Liver (tissue), 9 donors: Measurements from ENCODE around the gene ICAM5. TPM values are rescaled to one million over a fixed set of nuclear protein-coding genes. Genes with fewer than 3 reads are reported as not detected.
"Not testable (repeated sequence)": the region's sequence is repeated elsewhere in the genome, so short reads cannot be mapped to it uniquely, and the experiment has no call there.

Experiments
- DNase-seq: peaks from one replicate; pipeline ENCODE4 v3.0.0-alpha.2; 2017; ENCODE audit warnings: low spot score
- H3K27ac ChIP-seq, 2 donors: one replicate each; pipeline ENCODE4 v1.7.0; 2013; ENCODE audit warnings: inconsistent platforms in 2 of 2, low read length in 2 of 2, control low read depth in 1 of 2, low read depth in 1 of 2, mild to moderate bottlenecking in 1 of 2
- H3K27me3 ChIP-seq, 4 donors: one replicate each; pipeline versions ENCODE4 v1.6.1 to v1.7.0; 2013; ENCODE audit warnings: low read length in 3 of 4, inconsistent platforms in 1 of 4, mild to moderate bottlenecking in 1 of 4, moderate library complexity in 1 of 4; ENCODE audit not compliant: control insufficient read depth in 4 of 4, insufficient read depth in 4 of 4
- H3K36me3 ChIP-seq, 4 donors: one replicate each; pipeline versions ENCODE4 v1.6.1 to v1.7.0; 2013; ENCODE audit warnings: low read length in 3 of 4, mild to moderate bottlenecking in 3 of 4, low read depth in 1 of 4, moderate library complexity in 1 of 4; ENCODE audit not compliant: control insufficient read depth in 4 of 4, insufficient read depth in 3 of 4
- H3K4me1 ChIP-seq, 4 donors: one replicate each; pipeline versions ENCODE4 v1.6.1 to v1.7.0; 2013; ENCODE audit warnings: low read length in 3 of 4, mild to moderate bottlenecking in 3 of 4, moderate library complexity in 1 of 4; ENCODE audit not compliant: control insufficient read depth in 4 of 4, insufficient read depth in 4 of 4
- H3K4me3 ChIP-seq, 3 donors: one replicate each; pipeline versions ENCODE4 v1.6.1 to v1.7.0; 2013; ENCODE audit warnings: low read length in 3 of 3, control low read depth in 1 of 3, low read depth in 1 of 3, mild to moderate bottlenecking in 1 of 3
- H3K9ac ChIP-seq, 2 donors: one replicate each; pipeline ENCODE4 v1.7.0; 2013; ENCODE audit warnings: low read length in 2 of 2, mild to moderate bottlenecking in 2 of 2, moderate library complexity in 2 of 2, control low read depth in 1 of 2, low read depth in 1 of 2
- H3K9me3 ChIP-seq, 4 donors: one replicate each; pipeline versions ENCODE4 v1.6.1 to v1.7.0; 2013; ENCODE audit warnings: low read length in 3 of 4; ENCODE audit not compliant: control insufficient read depth in 4 of 4
- FOXA2 ChIP-seq: IDR thresholded peaks from 2 replicates; pipeline ENCODE4 v1.6.1; 2016; ENCODE audit warnings: antibody characterized with exemption
- HNF4A ChIP-seq, 2 donors: conservative IDR thresholded peaks; 2 replicates each; pipeline ENCODE4 v1.6.1; 2016; ENCODE audit warnings: antibody characterized with exemption in 2 of 2, mild to moderate bottlenecking in 2 of 2
- HNF4G ChIP-seq: IDR thresholded peaks from 2 replicates; pipeline ENCODE4 v1.6.1; 2016; ENCODE audit warnings: antibody characterized with exemption
- JUND ChIP-seq, 2 donors: IDR thresholded peaks; 2 replicates each; pipeline ENCODE4 v1.6.1; 2016; ENCODE audit warnings: antibody characterized with exemption in 2 of 2
- NR2F2 ChIP-seq: IDR thresholded peaks from 2 replicates; pipeline ENCODE4 v1.6.1; 2016; ENCODE audit warnings: antibody characterized with exemption
- RAD21 ChIP-seq, 2 donors: IDR thresholded peaks; 2 replicates each; pipeline ENCODE4 v1.6.1; 2016; ENCODE audit warnings: antibody characterized with exemption in 2 of 2, mild to moderate bottlenecking in 2 of 2
- RXRA ChIP-seq, 2 donors: IDR thresholded peaks; 2 replicates each; pipeline ENCODE4 v1.6.1; 2017 to 2018; ENCODE audit warnings: antibody characterized with exemption in 2 of 2, mild to moderate bottlenecking in 1 of 2
- SP1 ChIP-seq: IDR thresholded peaks from 2 replicates; pipeline ENCODE4 v1.6.1; 2018; ENCODE audit warnings: antibody characterized with exemption, mild to moderate bottlenecking
- TAF1 ChIP-seq: conservative IDR thresholded peaks from 2 replicates; pipeline ENCODE4 v1.6.1; 2016; ENCODE audit warnings: antibody characterized with exemption, mild to moderate bottlenecking
- YY1 ChIP-seq: IDR thresholded peaks from 2 replicates; pipeline ENCODE4 v1.6.1; 2016; ENCODE audit warnings: antibody characterized with exemption, mild to moderate bottlenecking
- WGBS: extraction: QIAGEN DNeasy Blood & Tissue Kit; methylation state at CpG from one replicate; pipeline ENCODE4 v1.1.7; 2013; 5-methylcytosine and 5-hydroxymethylcytosine counted together
- polyA plus RNA-seq, 2 donors: library from polyadenylated mRNA; stranded (reverse) in 1 of 2; unstranded in 1 of 2; fragments of 200-250 nt in 1 of 2; fragments of >200 nt in 1 of 2; fragmentation: Nextera tagmentation in 1 of 2; extraction: Ambion mirVana in 1 of 2; gene quantifications; one replicate each; pipeline versions ENCODE4 v1.2.1 to v1.2.3, GENCODE V29; 2013 to 2015
- total RNA-seq, 2 donors: library from RNA; depleted of rRNA; stranded (reverse); fragments of >200 nt; gene quantifications; one replicate each; pipeline ENCODE4 v1.2.3, GENCODE V29; 2014
- TF ChIP-seq, protein P1 (sequence below): fragments of 150-350 bp; IDR thresholded peaks from 2 replicates; pipeline ENCODE4 v1.5.1; 2017; ENCODE audit warnings: improper control_type of control experiment, low read depth, low read length; ENCODE audit not compliant: missing input control
- TF ChIP-seq, protein P2 (sequence below): IDR thresholded peaks from 2 replicates; pipeline ENCODE4 v1.6.1; 2016; ENCODE audit warnings: antibody characterized with exemption
- TF ChIP-seq, protein P3 (sequence below): IDR thresholded peaks from 2 replicates; pipeline ENCODE4 v1.6.1; 2016; ENCODE audit warnings: antibody characterized with exemption, mild to moderate bottlenecking
- donor health status: healthy.
- donor health status: healthy.
- donor health status: healthy.
- donor health status: healthy.
- donor health status: healthy.

ICAM5 gene
- total and polyA plus RNA-seq, 4 donors = 0.02 to 2.5 (median 1.0) TPM; not detected in 1

DNA sequence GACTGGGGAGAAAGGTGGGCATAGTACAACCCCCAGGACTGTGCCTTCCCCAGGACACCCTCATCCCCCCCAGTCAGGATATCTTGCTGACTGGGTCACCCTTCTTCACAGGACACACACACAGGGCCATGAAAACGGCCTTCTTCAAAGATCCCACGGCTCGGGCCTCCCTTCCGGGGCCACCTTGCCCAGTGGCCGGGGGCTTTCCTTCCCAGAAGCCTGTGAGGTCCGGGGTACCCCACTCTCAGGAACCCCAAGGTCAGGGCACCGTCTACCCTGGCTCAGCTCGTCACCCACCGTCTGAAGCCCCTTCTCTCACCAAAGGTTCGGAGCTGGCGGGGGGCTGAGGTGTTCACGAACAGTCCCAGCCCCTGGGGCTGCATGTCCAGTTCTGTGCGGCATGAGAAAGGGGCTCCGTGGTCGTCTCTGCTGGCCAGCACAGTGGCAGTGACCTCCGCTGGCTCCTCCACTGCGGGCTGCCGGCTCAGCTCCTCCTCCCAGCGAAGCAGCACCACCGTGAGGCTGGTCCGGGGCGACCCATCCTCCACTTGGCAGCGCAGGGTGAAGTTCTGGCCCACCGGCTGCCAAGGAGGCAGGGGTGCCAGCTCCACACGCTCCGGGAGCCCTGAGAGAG lies 45.7 kb downstream of the ICAM5 start:
- peaks cover 10 to 50% (median 33%) of the 10 kb centered on the region in 4 donors for H3K4me1 ChIP-seq
- 29% methylated on average over 26 of the region's 26 CpGs for WGBS
- no peaks in the 10 kb centered on the region for H3K9me3 ChIP-seq
- H3K4me3 ChIP-seq = peak overlapping the region; percentile 30 to 61 (median 56)
- peaks cover 0 to under 1% (median 0%) of the 10 kb centered on the region in 4 donors for H3K36me3 ChIP-seq
- TF ChIP-seq NR2F2 (no peak), HNF4A (conservative IDR thresholded peaks at IDR 0.05) (no peak), TAF1 (peak; percentile 30), JUND (IDR thresholded peaks at IDR 0.05) (no peak), FOXA2 (no peak), RXRA (IDR thresholded peaks at IDR 0.05) (peak; percentile 11 to 44), SP1 (peak; percentile 32), RAD21 (IDR thresholded peaks at IDR 0.05) (peak in 1 of 2 donors; percentile 43), YY1 (no peak), HNF4G (no peak)
- TF ChIP-seq, protein P1, sequence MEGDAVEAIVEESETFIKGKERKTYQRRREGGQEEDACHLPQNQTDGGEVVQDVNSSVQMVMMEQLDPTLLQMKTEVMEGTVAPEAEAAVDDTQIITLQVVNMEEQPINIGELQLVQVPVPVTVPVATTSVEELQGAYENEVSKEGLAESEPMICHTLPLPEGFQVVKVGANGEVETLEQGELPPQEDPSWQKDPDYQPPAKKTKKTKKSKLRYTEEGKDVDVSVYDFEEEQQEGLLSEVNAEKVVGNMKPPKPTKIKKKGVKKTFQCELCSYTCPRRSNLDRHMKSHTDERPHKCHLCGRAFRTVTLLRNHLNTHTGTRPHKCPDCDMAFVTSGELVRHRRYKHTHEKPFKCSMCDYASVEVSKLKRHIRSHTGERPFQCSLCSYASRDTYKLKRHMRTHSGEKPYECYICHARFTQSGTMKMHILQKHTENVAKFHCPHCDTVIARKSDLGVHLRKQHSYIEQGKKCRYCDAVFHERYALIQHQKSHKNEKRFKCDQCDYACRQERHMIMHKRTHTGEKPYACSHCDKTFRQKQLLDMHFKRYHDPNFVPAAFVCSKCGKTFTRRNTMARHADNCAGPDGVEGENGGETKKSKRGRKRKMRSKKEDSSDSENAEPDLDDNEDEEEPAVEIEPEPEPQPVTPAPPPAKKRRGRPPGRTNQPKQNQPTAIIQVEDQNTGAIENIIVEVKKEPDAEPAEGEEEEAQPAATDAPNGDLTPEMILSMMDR = no peak
- TF ChIP-seq, protein P2, sequence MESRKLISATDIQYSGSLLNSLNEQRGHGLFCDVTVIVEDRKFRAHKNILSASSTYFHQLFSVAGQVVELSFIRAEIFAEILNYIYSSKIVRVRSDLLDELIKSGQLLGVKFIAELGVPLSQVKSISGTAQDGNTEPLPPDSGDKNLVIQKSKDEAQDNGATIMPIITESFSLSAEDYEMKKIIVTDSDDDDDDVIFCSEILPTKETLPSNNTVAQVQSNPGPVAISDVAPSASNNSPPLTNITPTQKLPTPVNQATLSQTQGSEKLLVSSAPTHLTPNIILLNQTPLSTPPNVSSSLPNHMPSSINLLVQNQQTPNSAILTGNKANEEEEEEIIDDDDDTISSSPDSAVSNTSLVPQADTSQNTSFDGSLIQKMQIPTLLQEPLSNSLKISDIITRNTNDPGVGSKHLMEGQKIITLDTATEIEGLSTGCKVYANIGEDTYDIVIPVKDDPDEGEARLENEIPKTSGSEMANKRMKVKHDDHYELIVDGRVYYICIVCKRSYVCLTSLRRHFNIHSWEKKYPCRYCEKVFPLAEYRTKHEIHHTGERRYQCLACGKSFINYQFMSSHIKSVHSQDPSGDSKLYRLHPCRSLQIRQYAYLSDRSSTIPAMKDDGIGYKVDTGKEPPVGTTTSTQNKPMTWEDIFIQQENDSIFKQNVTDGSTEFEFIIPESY = no peak
- TF ChIP-seq, protein P3, sequence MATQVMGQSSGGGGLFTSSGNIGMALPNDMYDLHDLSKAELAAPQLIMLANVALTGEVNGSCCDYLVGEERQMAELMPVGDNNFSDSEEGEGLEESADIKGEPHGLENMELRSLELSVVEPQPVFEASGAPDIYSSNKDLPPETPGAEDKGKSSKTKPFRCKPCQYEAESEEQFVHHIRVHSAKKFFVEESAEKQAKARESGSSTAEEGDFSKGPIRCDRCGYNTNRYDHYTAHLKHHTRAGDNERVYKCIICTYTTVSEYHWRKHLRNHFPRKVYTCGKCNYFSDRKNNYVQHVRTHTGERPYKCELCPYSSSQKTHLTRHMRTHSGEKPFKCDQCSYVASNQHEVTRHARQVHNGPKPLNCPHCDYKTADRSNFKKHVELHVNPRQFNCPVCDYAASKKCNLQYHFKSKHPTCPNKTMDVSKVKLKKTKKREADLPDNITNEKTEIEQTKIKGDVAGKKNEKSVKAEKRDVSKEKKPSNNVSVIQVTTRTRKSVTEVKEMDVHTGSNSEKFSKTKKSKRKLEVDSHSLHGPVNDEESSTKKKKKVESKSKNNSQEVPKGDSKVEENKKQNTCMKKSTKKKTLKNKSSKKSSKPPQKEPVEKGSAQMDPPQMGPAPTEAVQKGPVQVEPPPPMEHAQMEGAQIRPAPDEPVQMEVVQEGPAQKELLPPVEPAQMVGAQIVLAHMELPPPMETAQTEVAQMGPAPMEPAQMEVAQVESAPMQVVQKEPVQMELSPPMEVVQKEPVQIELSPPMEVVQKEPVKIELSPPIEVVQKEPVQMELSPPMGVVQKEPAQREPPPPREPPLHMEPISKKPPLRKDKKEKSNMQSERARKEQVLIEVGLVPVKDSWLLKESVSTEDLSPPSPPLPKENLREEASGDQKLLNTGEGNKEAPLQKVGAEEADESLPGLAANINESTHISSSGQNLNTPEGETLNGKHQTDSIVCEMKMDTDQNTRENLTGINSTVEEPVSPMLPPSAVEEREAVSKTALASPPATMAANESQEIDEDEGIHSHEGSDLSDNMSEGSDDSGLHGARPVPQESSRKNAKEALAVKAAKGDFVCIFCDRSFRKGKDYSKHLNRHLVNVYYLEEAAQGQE = no peak
- DNase-seq = no peak
- peak overlapping the region; percentile 73 to 95 for H3K27ac ChIP-seq
- no peaks in the 10 kb centered on the region for H3K27me3 ChIP-seq
- H3K9ac ChIP-seq = peak overlapping the region; percentile 45 to 57

DNA sequence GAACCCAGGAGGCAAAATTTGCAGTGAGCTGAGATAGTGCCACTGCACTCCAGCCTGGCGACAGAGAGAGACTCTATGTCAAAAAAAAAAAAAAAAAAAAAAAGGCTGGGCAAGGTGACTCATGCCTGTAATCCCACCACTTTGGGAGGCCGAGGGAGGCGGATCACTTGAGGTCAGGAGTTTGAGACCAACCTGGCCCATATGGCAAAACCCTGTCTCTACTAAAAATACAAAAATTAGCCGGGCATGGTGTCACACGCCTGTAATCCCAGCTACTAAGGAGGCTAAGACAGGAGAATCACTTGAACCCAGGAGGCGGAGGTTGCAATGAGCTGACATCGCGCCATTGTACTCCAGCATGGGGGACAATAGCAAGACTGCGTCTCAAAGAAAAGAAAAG lies 47.0 kb downstream of the ICAM5 start:
- H3K27ac ChIP-seq, H3K9me3 ChIP-seq, H3K27me3 ChIP-seq, H3K4me3 ChIP-seq, H3K9ac ChIP-seq, DNase-seq, H3K36me3 ChIP-seq: not testable (repeated sequence)
- peaks cover 10 to 45% (median 31%) of the 10 kb centered on the region in 4 donors for H3K4me1 ChIP-seq
- WGBS = 91% methylated on average over 9 of the region's 9 CpGs
